H9 (cell line): ENCODE results near the gene SCRN1. TPM values are rescaled to one million over a fixed set of nuclear protein-coding genes. Genes with fewer than 3 reads are reported as not detected.

ENCODE experiments used
- DNase-seq: peaks from one replicate; pipeline ENCODE4 v3.0.0-alpha.2; 2017
- H2AFZ ChIP-seq: one replicate; pipeline ENCODE4 v1.6.1; 2013; ENCODE audit warnings: mild to moderate bottlenecking, low read length, control low read depth, moderate library complexity
- H2AK5ac ChIP-seq: 2 replicates; pipeline ENCODE4 v1.6.1; 2013; ENCODE audit warnings: low read length, control low read depth, mixed read lengths; ENCODE audit not compliant: insufficient read length
- H2BK120ac ChIP-seq: one replicate; pipeline ENCODE4 v1.6.1; 2013; ENCODE audit warnings: low read depth, mild to moderate bottlenecking, low read length, control low read depth, inconsistent platforms; ENCODE audit not compliant: poor library complexity, severe bottlenecking
- H2BK12ac ChIP-seq: 2 replicates; pipeline ENCODE4 v1.6.1; 2013; ENCODE audit warnings: low read length, control low read depth, mixed read lengths, low read depth; ENCODE audit not compliant: insufficient read length
- H2BK15ac ChIP-seq: 2 replicates; pipeline ENCODE4 v1.6.1; 2013; ENCODE audit warnings: low read depth, low read length, control low read depth
- H2BK20ac ChIP-seq: one replicate; pipeline ENCODE4 v1.6.1; 2013; ENCODE audit warnings: low read depth, mild to moderate bottlenecking, low read length, control low read depth, inconsistent platforms; ENCODE audit not compliant: poor library complexity, severe bottlenecking
- H2BK5ac ChIP-seq: 2 replicates; pipeline ENCODE4 v1.6.1; 2013; ENCODE audit warnings: low read length, control low read depth, mixed read lengths; ENCODE audit not compliant: insufficient read length
- H3K14ac ChIP-seq: 2 replicates; pipeline ENCODE4 v1.6.1; 2013; ENCODE audit warnings: low read length, control low read depth; ENCODE audit not compliant: insufficient read depth
- H3K18ac ChIP-seq: 2 replicates; pipeline ENCODE4 v1.6.1; 2013; ENCODE audit warnings: low read depth, mild to moderate bottlenecking, mixed read lengths, low read length, control low read depth; ENCODE audit not compliant: insufficient read length
- H3K23ac ChIP-seq: 2 replicates; pipeline ENCODE4 v1.6.1; 2013; ENCODE audit warnings: low read length, control low read depth, mixed read lengths, low read depth; ENCODE audit not compliant: insufficient read length
- H3K23me2 ChIP-seq: 2 replicates; pipeline ENCODE4 v1.6.1; 2013; ENCODE audit warnings: low read depth, mild to moderate bottlenecking, mixed read lengths, low read length, control low read depth; ENCODE audit not compliant: insufficient read length, poor library complexity, severe bottlenecking
- H3K27ac ChIP-seq: 2 replicates; pipeline ENCODE4 v1.5.1; 2013; ENCODE audit warnings: low read length, control low read depth, mixed read lengths, low read depth; ENCODE audit not compliant: insufficient read length
- H3K27me3 ChIP-seq: 2 replicates; pipeline ENCODE4 v1.6.1; 2013; ENCODE audit warnings: low read length, control low read depth, inconsistent platforms; ENCODE audit not compliant: insufficient read depth
- H3K4ac ChIP-seq: 2 replicates; pipeline ENCODE4 v1.6.1; 2013; ENCODE audit warnings: low read depth, mild to moderate bottlenecking, control low read depth, inconsistent platforms, low read length, moderate library complexity
- H3K4me1 ChIP-seq: 2 replicates; pipeline ENCODE4 v1.6.1; 2013; ENCODE audit warnings: low read length, control low read depth, inconsistent platforms; ENCODE audit not compliant: insufficient read depth
- H3K4me2 ChIP-seq: 2 replicates; pipeline ENCODE4 v1.6.1; 2013; ENCODE audit warnings: low read length, control low read depth, mixed read lengths; ENCODE audit not compliant: insufficient read length, insufficient read depth
- H3K56ac ChIP-seq: 2 replicates; pipeline ENCODE4 v1.6.1; 2013; ENCODE audit warnings: low read depth, mild to moderate bottlenecking, mixed read lengths, low read length, control low read depth; ENCODE audit not compliant: insufficient read length
- H3K79me1 ChIP-seq: 2 replicates; pipeline ENCODE4 v1.6.1; 2013; ENCODE audit warnings: low read depth, mild to moderate bottlenecking, moderate library complexity, low read length, control low read depth, inconsistent platforms; ENCODE audit not compliant: insufficient read depth, poor library complexity, severe bottlenecking
- H3K79me2 ChIP-seq: 2 replicates; pipeline ENCODE4 v1.6.1; 2013; ENCODE audit warnings: low read length, control low read depth, inconsistent platforms; ENCODE audit not compliant: insufficient read depth
- H3K9ac ChIP-seq: 2 replicates; pipeline ENCODE4 v1.6.1; 2013; ENCODE audit warnings: low read length, control low read depth, mixed read lengths; ENCODE audit not compliant: insufficient read length; ENCODE audit errors: extremely low read depth
- H3K9me3 ChIP-seq: one replicate; pipeline ENCODE4 v1.6.1; 2013; ENCODE audit warnings: low read depth, low read length, inconsistent platforms; ENCODE audit not compliant: control insufficient read depth
- H3T11ph ChIP-seq: one replicate; pipeline ENCODE4 v1.6.1; 2013; ENCODE audit warnings: mild to moderate bottlenecking, low read length, control low read depth, inconsistent platforms
- H4K20me1 ChIP-seq: one replicate; pipeline ENCODE4 v1.6.1; 2013; ENCODE audit not compliant: control insufficient read depth, insufficient read length, insufficient read depth
- H4K5ac ChIP-seq: 2 replicates; pipeline ENCODE4 v1.6.1; 2013; ENCODE audit warnings: low read depth, mild to moderate bottlenecking, mixed read lengths, low read length, control low read depth; ENCODE audit not compliant: insufficient read length
- H4K8ac ChIP-seq: replicated peaks from 2 replicates; pipeline ENCODE4 v1.6.1; 2013; ENCODE audit warnings: low read length, control low read depth, mixed read lengths, low read depth; ENCODE audit not compliant: insufficient read length
- H4K91ac ChIP-seq: 2 replicates; pipeline ENCODE4 v1.6.1; 2013; ENCODE audit warnings: low read depth, mild to moderate bottlenecking, moderate library complexity, mixed read lengths, low read length, control low read depth; ENCODE audit not compliant: insufficient read length
- H3K27ac Mint-ChIP-seq, 3 experiments: 2 replicates in 2 of 3; 3 replicates in 1 of 3; pipeline ENCODE4 v1.8.0; 2020 to 2021; ENCODE audit warnings: mixed read lengths in 3 of 3, mild to moderate bottlenecking in 1 of 3, moderate library complexity in 1 of 3
- H3K27me3 Mint-ChIP-seq: 2 replicates; pipeline ENCODE4 v1.8.0; 2021; ENCODE audit warnings: low read depth, mild to moderate bottlenecking, moderate library complexity, mixed read lengths
- H3K36me3 Mint-ChIP-seq, 3 experiments: 2 replicates in 2 of 3; 3 replicates in 1 of 3; pipeline ENCODE4 v1.8.0; 2020 to 2021; ENCODE audit warnings: low read depth in 3 of 3, mixed read lengths in 3 of 3; ENCODE audit not compliant: insufficient read depth in 1 of 3
- H3K4me1 Mint-ChIP-seq, 2 experiments: 2 replicates each; pipeline ENCODE4 v1.8.0; 2020; ENCODE audit warnings: mixed read lengths in 2 of 2
- H3K4me3 Mint-ChIP-seq, 2 experiments: 2 replicates in 1 of 2; 3 replicates in 1 of 2; pipeline ENCODE4 v1.8.0; 2020 to 2021; ENCODE audit warnings: mild to moderate bottlenecking in 2 of 2, mixed read lengths in 2 of 2, moderate library complexity in 1 of 2
- H3K9me3 Mint-ChIP-seq, 2 experiments: 2 replicates in 1 of 2; 3 replicates in 1 of 2; pipeline ENCODE4 v1.8.0; 2020; ENCODE audit warnings: mild to moderate bottlenecking in 2 of 2, mixed read lengths in 2 of 2, moderate library complexity in 1 of 2
- CTCF ChIP-seq: fragments of 200-600 bp; sonication (generic); conservative IDR thresholded peaks from 3 replicates; pipeline ENCODE4 v1.8.0; 2021; ENCODE audit warnings: antibody characterized with exemption, mild to moderate bottlenecking
- WGBS: extraction: QIAGEN DNeasy Blood & Tissue Kit; methylation state at CpG from one replicate; pipeline ENCODE4 v1.1.7; 2013; ENCODE audit warnings: missing lambda C conversion rate, low lambda C conversion rate, mixed read lengths; ENCODE audit not compliant: insufficient read length; ENCODE audit errors: extremely low coverage; 5-methylcytosine and 5-hydroxymethylcytosine counted together
- total RNA-seq: library from RNA; stranded (reverse); gene quantifications from 2 replicates; pipeline ENCODE4 v1.2.1, GENCODE V29; 2021

The SCRN1 gene
- total RNA-seq, 1 experiment from 2014 or later: 101 TPM

GRCh38 chr7:29975561-29975960 lies 14.0 kb downstream of the SCRN1 start:
- Histone ChIP-seq H4K91ac (no peak overlapping the region), H3K18ac (no peak overlapping the region), H3K9me3 (no peaks in the 10 kb centered on the region), H3K23me2 (no peaks in the 10 kb centered on the region), H3K56ac (no peak overlapping the region), H3K4me1 (no peaks in the 10 kb centered on the region), H3T11ph (no peak overlapping the region), H3K23ac (no peak overlapping the region), H4K5ac (no peak overlapping the region), H2BK120ac (no peak overlapping the region), H3K27me3 (no peaks in the 10 kb centered on the region), H3K4ac (no peak overlapping the region), H2AFZ (no peak overlapping the region), H3K4me2 (no peak overlapping the region), H3K9ac (no peak overlapping the region), H2BK20ac (no peak overlapping the region), H3K79me2 (peaks cover 9% of the 10 kb centered on the region; the same call in 1 of the 2 replicates), H2BK12ac (no peak overlapping the region), H4K8ac (no peak overlapping the region), H2BK15ac (no peak overlapping the region), H3K14ac (no peak overlapping the region), H4K20me1 (no peaks in the 10 kb centered on the region), H2AK5ac (no peak overlapping the region), H3K79me1 (peaks cover 21% of the 10 kb centered on the region), H3K27ac (no peak overlapping the region), H2BK5ac (no peak overlapping the region)
- Mint-ChIP-seq H3K4me1 (peaks cover 8 to 22% of the 10 kb centered on the region in 2 experiments), H3K9me3 (no peaks in the 10 kb centered on the region), H3K27ac (no peak overlapping the region), H3K36me3 (0 out of 7 replicates have a peak, but pooled peaks cover 0 to 2% (median 0%) of the 10 kb centered on the region in 3 experiments), H3K27me3 (no peaks in the 10 kb centered on the region), H3K4me3 (no peak overlapping the region)
- no CpG with 5 or more reads among the region's 1 CpG for WGBS
- no peak for TF ChIP-seq CTCF
- no peak for DNase-seq
